HG03060 (cell line): ENCODE results near the gene B9D1.
A peak's percentile ranks its signal among the peaks of the same experiment; 100 is the strongest.

ENCODE experiments used
- ATAC-seq: cut with Tn5 transposase; IDR thresholded peaks from one replicate; pipeline ENCODE4 v1.9.1; 2021; ENCODE audit warnings: low read depth, moderate number of reproducible peaks; ENCODE audit not compliant: unreplicated experiment

The B9D1 gene

GRCh38 chr17:19327031-19327783 lies 35.3 kb downstream of the B9D1 start:
- ATAC-seq = no peak

GRCh38 chr17:19325542-19325941 lies 37.0 kb downstream of the B9D1 start:
- no peak for ATAC-seq

- ATAC-seq = no peak
Measured at GRCh38 chr17:19322861-19323260, 39.7 kb downstream of the B9D1 start.

GRCh38 chr17:19322129-19322505 lies 40.4 kb downstream of the B9D1 start:
- no peak for ATAC-seq

- no peak for ATAC-seq
Measured at GRCh38 chr17:19321481-19322128, 40.9 kb downstream of the B9D1 start.

GRCh38 chr17:19320876-19321275 lies 41.6 kb downstream of the B9D1 start:
- ATAC-seq = no peak

- no peak for ATAC-seq
Measured at GRCh38 chr17:19319771-19320505, 42.6 kb downstream of the B9D1 start.

- ATAC-seq = no peak
Measured at GRCh38 chr17:19318611-19319010, 43.9 kb downstream of the B9D1 start.

- ATAC-seq = peak; percentile 55
Measured at GRCh38 chr17:19317359-19318095, 45.0 kb downstream of the B9D1 start.

GRCh38 chr17:19316761-19317358 lies 45.7 kb downstream of the B9D1 start:
- no peak for ATAC-seq

GRCh38 chr17:19315104-19315503 lies 47.4 kb downstream of the B9D1 start:
- ATAC-seq = no peak

GRCh38 chr17:19313746-19314651 lies 48.5 kb downstream of the B9D1 start:
- ATAC-seq = no peak

GRCh38 chr17:19313066-19313745 lies 49.3 kb downstream of the B9D1 start:
- ATAC-seq = no peak

- ATAC-seq = no peak
Measured at GRCh38 chr17:19312406-19312805, 50.1 kb downstream of the B9D1 start.

- ATAC-seq = no peak
Measured at GRCh38 chr17:19311421-19312215, 50.9 kb downstream of the B9D1 start.

GRCh38 chr17:19311016-19311415 lies 51.5 kb downstream of the B9D1 start:
- ATAC-seq = no peak

- no peak for ATAC-seq
Measured at GRCh38 chr17:19310151-19310550, 52.4 kb downstream of the B9D1 start.

GRCh38 chr17:19309701-19310100 lies 52.8 kb downstream of the B9D1 start:
- ATAC-seq = no peak
